HepG2 (cell line): ENCODE measurements around the gene MGARP. TPM values are rescaled to one million over a fixed set of nuclear protein-coding genes. Genes with fewer than 3 reads are reported as not detected.
A peak's percentile ranks its signal among the peaks of the same experiment; 100 is the strongest.

Experiments used
- KAT2B ChIP-seq: fragments of 150-350 bp; IDR thresholded peaks from 2 replicates; pipeline ENCODE4 v1.6.1; 2014; ENCODE audit warnings: low read depth, low read length, borderline replicate concordance
- ONECUT2 ChIP-seq: sonication (generic); formaldehyde crosslinking; IDR thresholded peaks from 2 replicates; pipeline ENCODE4 v1.4.0; 2020; ENCODE audit warnings: missing genetic modification reagents
- PAX8 ChIP-seq: sonication (generic); formaldehyde crosslinking; IDR thresholded peaks from 2 replicates; pipeline ENCODE4 v1.8.0; 2022; ENCODE audit warnings: mild to moderate bottlenecking, missing genetic modification reagents, borderline replicate concordance
- RNF2 ChIP-seq: fragments of 450-650 bp; conservative IDR thresholded peaks from 2 replicates; pipeline ENCODE4 v1.6.1; 2016; ENCODE audit warnings: low read depth
- RXRA ChIP-seq: sonication (generic); formaldehyde crosslinking; IDR thresholded peaks from 2 replicates; pipeline ENCODE4 v1.5.1; 2020; ENCODE audit warnings: missing genetic modification reagents
- SP4 ChIP-seq: sonication (generic); formaldehyde crosslinking; IDR thresholded peaks from 2 replicates; pipeline ENCODE4 v1.8.1; 2023; ENCODE audit warnings: mild to moderate bottlenecking, missing genetic modification reagents
- THYN1 ChIP-seq: sonication (generic); formaldehyde crosslinking; IDR thresholded peaks from 2 replicates; pipeline ENCODE4 v1.8.1; 2023; ENCODE audit warnings: low read depth, mild to moderate bottlenecking, moderate library complexity, missing genetic modification reagents, borderline replicate concordance
- ZNF138 ChIP-seq: sonication (generic); formaldehyde crosslinking; IDR thresholded peaks from 2 replicates; pipeline ENCODE4 v1.5.0; 2020; ENCODE audit warnings: mild to moderate bottlenecking, low read depth, missing genetic modification reagents
- ZNF33B ChIP-seq: sonication (generic); formaldehyde crosslinking; IDR thresholded peaks from 2 replicates; pipeline ENCODE4 v1.5.1; 2020; ENCODE audit warnings: mild to moderate bottlenecking, missing genetic modification reagents
- ZNF790 ChIP-seq: sonication (generic); formaldehyde crosslinking; IDR thresholded peaks from 2 replicates; pipeline ENCODE4 v1.8.0; 2022; ENCODE audit warnings: missing genetic modification reagents, mild to moderate bottlenecking, borderline replicate concordance
- polyA plus RNA-seq, 8 experiments: library from polyadenylated mRNA; depleted of rRNA in 3 of 8; stranded (reverse) in 7 of 8; unstranded in 1 of 8; fragments of >200 nt; fragmentation: Illumina TruSeq in 4 of 8; extraction: Trizol in 4 of 8; gene quantifications; 2 replicates each; pipeline versions ENCODE4 v1.2.1 to v1.2.3, GENCODE V29; 2011 to 2016; ENCODE audit warnings: low read depth in 4 of 8, missing spikeins in 1 of 8, mixed read lengths in 1 of 8; ENCODE audit not compliant: insufficient read depth in 1 of 8
- total RNA-seq, 5 experiments: library from RNA; depleted of rRNA; stranded (reverse); fragments of >200 nt; fragmentation: Illumina TruSeq; extraction: Trizol; gene quantifications; 2 replicates each; pipeline ENCODE4 v1.2.3, GENCODE V29; 2016; ENCODE audit warnings: low read depth in 1 of 5
- TF ChIP-seq, protein P1 (sequence below): sonication (generic); formaldehyde crosslinking; conservative IDR thresholded peaks from 2 replicates; pipeline ENCODE4 v1.4.0; 2020; ENCODE audit warnings: missing genetic modification reagents
- TF ChIP-seq, protein P2 (sequence below): sonication (generic); formaldehyde crosslinking; IDR thresholded peaks from 2 replicates; pipeline ENCODE4 v1.5.0; 2020; ENCODE audit warnings: mild to moderate bottlenecking, missing genetic modification reagents, borderline replicate concordance
- TF ChIP-seq, protein P3 (sequence below): sonication (generic); formaldehyde crosslinking; IDR thresholded peaks from 2 replicates; pipeline ENCODE4 v1.8.1; 2022; ENCODE audit warnings: low read depth, mild to moderate bottlenecking, missing genetic modification reagents
- TF ChIP-seq, protein P4 (sequence below): sonication (generic); formaldehyde crosslinking; IDR thresholded peaks from 2 replicates; pipeline ENCODE4 v1.8.0; 2022; ENCODE audit warnings: missing genetic modification reagents, mild to moderate bottlenecking, inconsistent platforms, borderline replicate concordance

Gene MGARP
- total and polyA plus RNA-seq, 2 of the 13 experiments (the other 11 are each of a cell fraction or from before 2014, with no cell fraction given), result 0.11 to 0.13 TPM

DNA sequence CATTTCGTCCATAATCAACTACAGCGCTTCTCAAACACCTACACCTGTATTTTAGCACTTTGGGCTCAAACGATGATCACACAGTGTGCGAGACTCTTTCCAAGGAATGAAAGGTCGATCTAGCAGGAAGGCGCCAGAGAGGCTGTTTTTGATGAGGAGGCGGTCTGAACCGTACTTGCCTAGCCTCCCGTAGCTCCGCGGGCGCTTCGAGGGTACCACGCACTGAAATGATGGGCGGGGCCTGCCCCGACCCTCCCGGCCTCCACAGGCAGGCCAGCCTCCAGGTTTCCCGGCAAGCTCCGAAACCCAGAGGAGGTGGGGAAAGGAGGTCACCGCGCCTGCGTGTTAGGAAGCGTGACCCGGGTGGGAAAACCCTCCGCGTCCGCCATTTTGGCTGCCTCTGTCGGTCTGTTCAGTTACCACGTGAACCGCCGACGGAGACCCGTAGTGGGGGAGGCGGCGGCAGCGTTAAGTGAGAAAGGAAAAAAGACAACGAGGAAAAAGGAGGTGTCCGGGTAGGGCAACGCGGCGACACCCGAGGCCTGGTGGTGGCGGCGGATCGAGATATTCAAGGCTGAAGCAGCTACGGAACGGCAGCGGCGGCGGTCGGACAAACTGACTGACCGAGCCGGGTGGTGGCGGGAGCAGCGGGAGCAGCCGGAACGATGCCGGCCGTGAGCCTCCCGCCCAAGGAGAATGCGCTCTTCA lies 21.2 kb upstream of the MGARP start, which contains the start of gene NAA15 (continued):
- TF ChIP-seq, protein P1, sequence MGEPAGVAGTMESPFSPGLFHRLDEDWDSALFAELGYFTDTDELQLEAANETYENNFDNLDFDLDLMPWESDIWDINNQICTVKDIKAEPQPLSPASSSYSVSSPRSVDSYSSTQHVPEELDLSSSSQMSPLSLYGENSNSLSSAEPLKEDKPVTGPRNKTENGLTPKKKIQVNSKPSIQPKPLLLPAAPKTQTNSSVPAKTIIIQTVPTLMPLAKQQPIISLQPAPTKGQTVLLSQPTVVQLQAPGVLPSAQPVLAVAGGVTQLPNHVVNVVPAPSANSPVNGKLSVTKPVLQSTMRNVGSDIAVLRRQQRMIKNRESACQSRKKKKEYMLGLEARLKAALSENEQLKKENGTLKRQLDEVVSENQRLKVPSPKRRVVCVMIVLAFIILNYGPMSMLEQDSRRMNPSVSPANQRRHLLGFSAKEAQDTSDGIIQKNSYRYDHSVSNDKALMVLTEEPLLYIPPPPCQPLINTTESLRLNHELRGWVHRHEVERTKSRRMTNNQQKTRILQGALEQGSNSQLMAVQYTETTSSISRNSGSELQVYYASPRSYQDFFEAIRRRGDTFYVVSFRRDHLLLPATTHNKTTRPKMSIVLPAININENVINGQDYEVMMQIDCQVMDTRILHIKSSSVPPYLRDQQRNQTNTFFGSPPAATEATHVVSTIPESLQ (CRISPR knock-in tag), result no peak
- TF ChIP-seq RXRA (peak; percentile 67), ZNF790 (CRISPR knock-in tag) (no peak), ZNF138 (CRISPR knock-in tag) (no peak), RNF2 (0 out of 2 replicates have a peak, but pooled peaks have one; percentile 67), PAX8 (no peak), ONECUT2 (CRISPR knock-in tag) (no peak), SP4 (peak; percentile 89), KAT2B (no peak), ZNF33B (CRISPR knock-in tag) (no peak), THYN1 (no peak)
- TF ChIP-seq, protein P2, sequence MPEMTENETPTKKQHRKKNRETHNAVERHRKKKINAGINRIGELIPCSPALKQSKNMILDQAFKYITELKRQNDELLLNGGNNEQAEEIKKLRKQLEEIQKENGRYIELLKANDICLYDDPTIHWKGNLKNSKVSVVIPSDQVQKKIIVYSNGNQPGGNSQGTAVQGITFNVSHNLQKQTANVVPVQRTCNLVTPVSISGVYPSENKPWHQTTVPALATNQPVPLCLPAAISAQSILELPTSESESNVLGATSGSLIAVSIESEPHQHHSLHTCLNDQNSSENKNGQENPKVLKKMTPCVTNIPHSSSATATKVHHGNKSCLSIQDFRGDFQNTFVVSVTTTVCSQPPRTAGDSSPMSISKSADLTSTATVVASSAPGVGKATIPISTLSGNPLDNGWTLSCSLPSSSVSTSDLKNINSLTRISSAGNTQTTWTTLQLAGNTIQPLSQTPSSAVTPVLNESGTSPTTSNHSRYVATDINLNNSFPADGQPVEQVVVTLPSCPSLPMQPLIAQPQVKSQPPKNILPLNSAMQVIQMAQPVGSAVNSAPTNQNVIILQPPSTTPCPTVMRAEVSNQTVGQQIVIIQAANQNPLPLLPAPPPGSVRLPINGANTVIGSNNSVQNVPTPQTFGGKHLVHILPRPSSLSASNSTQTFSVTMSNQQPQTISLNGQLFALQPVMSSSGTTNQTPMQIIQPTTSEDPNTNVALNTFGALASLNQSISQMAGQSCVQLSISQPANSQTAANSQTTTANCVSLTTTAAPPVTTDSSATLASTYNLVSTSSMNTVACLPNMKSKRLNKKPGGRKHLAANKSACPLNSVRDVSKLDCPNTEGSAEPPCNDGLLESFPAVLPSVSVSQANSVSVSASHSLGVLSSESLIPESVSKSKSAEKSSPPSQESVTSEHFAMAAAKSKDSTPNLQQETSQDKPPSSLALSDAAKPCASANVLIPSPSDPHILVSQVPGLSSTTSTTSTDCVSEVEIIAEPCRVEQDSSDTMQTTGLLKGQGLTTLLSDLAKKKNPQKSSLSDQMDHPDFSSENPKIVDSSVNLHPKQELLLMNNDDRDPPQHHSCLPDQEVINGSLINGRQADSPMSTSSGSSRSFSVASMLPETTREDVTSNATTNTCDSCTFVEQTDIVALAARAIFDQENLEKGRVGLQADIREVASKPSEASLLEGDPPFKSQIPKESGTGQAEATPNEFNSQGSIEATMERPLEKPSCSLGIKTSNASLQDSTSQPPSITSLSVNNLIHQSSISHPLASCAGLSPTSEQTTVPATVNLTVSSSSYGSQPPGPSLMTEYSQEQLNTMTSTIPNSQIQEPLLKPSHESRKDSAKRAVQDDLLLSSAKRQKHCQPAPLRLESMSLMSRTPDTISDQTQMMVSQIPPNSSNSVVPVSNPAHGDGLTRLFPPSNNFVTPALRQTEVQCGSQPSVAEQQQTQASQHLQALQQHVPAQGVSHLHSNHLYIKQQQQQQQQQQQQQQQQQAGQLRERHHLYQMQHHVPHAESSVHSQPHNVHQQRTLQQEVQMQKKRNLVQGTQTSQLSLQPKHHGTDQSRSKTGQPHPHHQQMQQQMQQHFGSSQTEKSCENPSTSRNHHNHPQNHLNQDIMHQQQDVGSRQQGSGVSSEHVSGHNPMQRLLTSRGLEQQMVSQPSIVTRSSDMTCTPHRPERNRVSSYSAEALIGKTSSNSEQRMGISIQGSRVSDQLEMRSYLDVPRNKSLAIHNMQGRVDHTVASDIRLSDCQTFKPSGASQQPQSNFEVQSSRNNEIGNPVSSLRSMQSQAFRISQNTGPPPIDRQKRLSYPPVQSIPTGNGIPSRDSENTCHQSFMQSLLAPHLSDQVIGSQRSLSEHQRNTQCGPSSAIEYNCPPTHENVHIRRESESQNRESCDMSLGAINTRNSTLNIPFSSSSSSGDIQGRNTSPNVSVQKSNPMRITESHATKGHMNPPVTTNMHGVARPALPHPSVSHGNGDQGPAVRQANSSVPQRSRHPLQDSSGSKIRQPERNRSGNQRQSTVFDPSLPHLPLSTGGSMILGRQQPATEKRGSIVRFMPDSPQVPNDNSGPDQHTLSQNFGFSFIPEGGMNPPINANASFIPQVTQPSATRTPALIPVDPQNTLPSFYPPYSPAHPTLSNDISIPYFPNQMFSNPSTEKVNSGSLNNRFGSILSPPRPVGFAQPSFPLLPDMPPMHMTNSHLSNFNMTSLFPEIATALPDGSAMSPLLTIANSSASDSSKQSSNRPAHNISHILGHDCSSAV, result no peak
- TF ChIP-seq, protein P3, sequence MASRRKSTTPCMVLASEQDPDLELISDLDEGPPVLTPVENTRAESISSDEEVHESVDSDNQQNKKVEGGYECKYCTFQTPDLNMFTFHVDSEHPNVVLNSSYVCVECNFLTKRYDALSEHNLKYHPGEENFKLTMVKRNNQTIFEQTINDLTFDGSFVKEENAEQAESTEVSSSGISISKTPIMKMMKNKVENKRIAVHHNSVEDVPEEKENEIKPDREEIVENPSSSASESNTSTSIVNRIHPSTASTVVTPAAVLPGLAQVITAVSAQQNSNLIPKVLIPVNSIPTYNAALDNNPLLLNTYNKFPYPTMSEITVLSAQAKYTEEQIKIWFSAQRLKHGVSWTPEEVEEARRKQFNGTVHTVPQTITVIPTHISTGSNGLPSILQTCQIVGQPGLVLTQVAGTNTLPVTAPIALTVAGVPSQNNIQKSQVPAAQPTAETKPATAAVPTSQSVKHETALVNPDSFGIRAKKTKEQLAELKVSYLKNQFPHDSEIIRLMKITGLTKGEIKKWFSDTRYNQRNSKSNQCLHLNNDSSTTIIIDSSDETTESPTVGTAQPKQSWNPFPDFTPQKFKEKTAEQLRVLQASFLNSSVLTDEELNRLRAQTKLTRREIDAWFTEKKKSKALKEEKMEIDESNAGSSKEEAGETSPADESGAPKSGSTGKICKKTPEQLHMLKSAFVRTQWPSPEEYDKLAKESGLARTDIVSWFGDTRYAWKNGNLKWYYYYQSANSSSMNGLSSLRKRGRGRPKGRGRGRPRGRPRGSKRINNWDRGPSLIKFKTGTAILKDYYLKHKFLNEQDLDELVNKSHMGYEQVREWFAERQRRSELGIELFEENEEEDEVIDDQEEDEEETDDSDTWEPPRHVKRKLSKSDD (CRISPR knock-in tag), result peak; percentile 42; the same call in 1 of the 2 replicates
- TF ChIP-seq, protein P4, sequence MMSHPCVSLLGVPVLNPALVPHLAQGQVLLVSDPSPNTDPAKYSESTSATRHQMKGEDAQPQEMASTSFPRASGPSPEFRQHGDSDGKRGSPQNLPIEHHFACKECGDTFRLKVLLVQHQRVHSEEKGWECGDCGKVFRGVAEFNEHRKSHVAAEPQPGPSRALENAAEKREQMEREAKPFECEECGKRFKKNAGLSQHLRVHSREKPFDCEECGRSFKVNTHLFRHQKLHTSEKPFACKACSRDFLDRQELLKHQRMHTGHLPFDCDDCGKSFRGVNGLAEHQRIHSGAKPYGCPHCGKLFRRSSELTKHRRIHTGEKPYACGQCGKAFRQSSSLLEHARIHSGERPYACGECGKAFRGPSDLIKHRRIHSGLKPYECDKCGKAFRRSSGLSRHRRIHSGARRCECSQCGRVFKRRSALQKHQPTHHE (CRISPR knock-in tag), result 0 out of 2 replicates have a peak, but pooled peaks have one; percentile 33
